Fibroblast of lung (primary cell): ENCODE data around the gene CEP128. TPM values are rescaled to one million over a fixed set of nuclear protein-coding genes. Genes with fewer than 3 reads are reported as not detected.

ENCODE experiments used
- DNase-seq, 2 donors: peaks; one replicate each; pipeline versions ENCODE4 v3.0.0 to v3.0.0-alpha.2; 2010; ENCODE audit warnings: low read depth in 2 of 2
- H2AFZ ChIP-seq: 2 replicates; pipeline ENCODE4 v1.5.1; 2012; ENCODE audit warnings: low read length, control low read depth, inconsistent platforms
- H3K27ac ChIP-seq: 2 replicates; pipeline ENCODE4 v1.5.1; 2011; ENCODE audit warnings: low read length, control low read depth; ENCODE audit not compliant: insufficient read depth
- H3K27me3 ChIP-seq: 2 replicates; pipeline ENCODE4 v1.5.1; 2011; ENCODE audit warnings: mild to moderate bottlenecking, low read length; ENCODE audit not compliant: control insufficient read depth, insufficient read depth
- H3K36me3 ChIP-seq: 2 replicates; pipeline ENCODE4 v1.5.1; 2011; ENCODE audit warnings: low read length; ENCODE audit not compliant: control insufficient read depth, insufficient read depth
- H3K4me1 ChIP-seq: 2 replicates; pipeline ENCODE4 v1.5.1; 2011; ENCODE audit warnings: low read length; ENCODE audit not compliant: control insufficient read depth, insufficient read depth; ENCODE audit errors: extremely low read depth
- H3K4me2 ChIP-seq: 2 replicates; pipeline ENCODE4 v1.5.1; 2011; ENCODE audit warnings: low read length, control low read depth; ENCODE audit not compliant: insufficient read depth; ENCODE audit errors: extremely low read depth
- H3K4me3 ChIP-seq, 4 experiments: fragments of 200-600 bp in 1 of 4; sonication (generic) in 1 of 4; replicated peaks in 1 of 4; 2 replicates each; pipeline ENCODE4 v1.5.1; 2011 to 2016; ENCODE audit warnings: low read length in 4 of 4, low read depth in 3 of 4, mild to moderate bottlenecking in 3 of 4, control low read depth in 2 of 4, inconsistent platforms in 1 of 4, mixed read lengths in 1 of 4; ENCODE audit not compliant: insufficient read depth in 1 of 4; ENCODE audit errors: control extremely low read depth in 1 of 4
- H3K79me2 ChIP-seq: 2 replicates; pipeline ENCODE4 v1.5.1; 2012; ENCODE audit warnings: mild to moderate bottlenecking, low read length, inconsistent platforms; ENCODE audit not compliant: control insufficient read depth, insufficient read depth
- H3K9ac ChIP-seq: 2 replicates; pipeline ENCODE4 v1.5.1; 2011; ENCODE audit warnings: mild to moderate bottlenecking, low read length, control low read depth; ENCODE audit not compliant: insufficient read depth
- H3K9me3 ChIP-seq: 2 replicates; pipeline ENCODE4 v1.5.1; 2012; ENCODE audit warnings: low read depth, low read length; ENCODE audit not compliant: control insufficient read depth, insufficient read depth
- H4K20me1 ChIP-seq: 2 replicates; pipeline ENCODE4 v1.5.1; 2011; ENCODE audit warnings: low read length; ENCODE audit not compliant: control insufficient read depth, insufficient read depth; ENCODE audit errors: extremely low read depth
- CTCF ChIP-seq, 2 donors: IDR thresholded peaks in 1 of 2; conservative IDR thresholded peaks in 1 of 2; 1 replicate in 1 of 2; 2 replicates in 1 of 2; pipeline ENCODE4 v1.5.1; 2011 to 2012; ENCODE audit warnings: low read length in 2 of 2, control low read depth in 1 of 2, inconsistent platforms in 1 of 2, low read depth in 1 of 2, mild to moderate bottlenecking in 1 of 2
- EZH2 ChIP-seq: IDR thresholded peaks from 2 replicates; pipeline ENCODE4 v1.5.1; 2012; ENCODE audit warnings: low read length, control low read depth, mild to moderate bottlenecking; ENCODE audit errors: missing control alignments
- polyA plus RNA-seq, 2 donors: library from polyadenylated mRNA; depleted of rRNA in 1 of 2; stranded (reverse) in 1 of 2; unstranded in 1 of 2; fragments of >200 nt; gene quantifications; 2 replicates each; pipeline ENCODE4 v1.2.1, GENCODE V29; 2011 to 2012; ENCODE audit warnings: missing spikeins in 1 of 2
- total RNA-seq: library from RNA; depleted of rRNA; stranded (reverse); fragments of >200 nt; gene quantifications from 2 replicates; pipeline ENCODE4 v1.2.1, GENCODE V29; 2014

The CEP128 gene
- total and polyA plus RNA-seq, 2 donors (not counting 1 experiment from before 2014, with no cell fraction given): 1.3 to 7.8 TPM

- no peak for DNase-seq
- Histone ChIP-seq H4K20me1 (no peaks in the 10 kb centered on the region), H3K9ac (no peak overlapping the region), H3K79me2 (no peaks in the 10 kb centered on the region), H3K4me2 (no peak overlapping the region), H2AFZ (no peak overlapping the region), H3K27ac (no peak overlapping the region), H3K9me3 (no peaks in the 10 kb centered on the region), H3K36me3 (no peaks in the 10 kb centered on the region), H3K27me3 (no peaks in the 10 kb centered on the region), H3K4me3 (no peak overlapping the region), H3K4me1 (no peaks in the 10 kb centered on the region)
- no peak for TF ChIP-seq EZH2
- no peak for TF ChIP-seq CTCF (conservative IDR thresholded peaks at IDR 0.05 in 1 of 2, IDR thresholded peaks at IDR 0.05 in 1 of 2; ENCODE audit: low read depth in 1 of 2, low read length in 2 of 2)
Measured at GRCh38 chr14:80518173-80518572, 423.4 kb downstream of the CEP128 start.

DNA sequence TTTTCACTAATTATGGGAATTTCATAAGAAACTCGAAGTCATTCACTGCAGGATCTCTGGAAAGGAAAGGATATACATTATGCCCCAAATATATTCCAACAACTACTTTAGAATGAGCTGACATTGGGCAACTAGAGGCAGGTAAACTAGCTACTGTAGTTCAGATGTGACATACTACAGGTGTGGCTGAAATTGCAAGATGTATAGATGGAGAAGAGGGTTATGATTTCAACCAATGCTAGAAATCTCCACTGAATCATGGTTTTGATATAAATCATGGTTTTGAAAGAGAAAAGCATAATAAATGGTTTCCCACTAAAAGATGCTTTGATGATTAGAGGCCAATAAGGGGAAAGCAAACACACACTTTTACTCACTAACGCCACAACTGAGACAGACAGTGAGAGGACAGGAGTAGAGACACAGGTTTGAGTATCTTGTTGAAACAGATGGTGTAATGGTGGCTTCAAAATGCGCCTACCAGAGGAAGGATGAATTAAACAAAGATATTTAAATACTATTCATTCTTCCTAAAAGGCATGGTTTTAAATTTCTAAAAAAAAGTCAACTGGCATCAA, 434.2 kb downstream of the CEP128 start:
- Histone ChIP-seq H3K79me2 (no peaks in the 10 kb centered on the region), H3K4me1 (no peaks in the 10 kb centered on the region), H3K9me3 (no peaks in the 10 kb centered on the region), H3K4me3 (no peak overlapping the region), H3K27me3 (no peaks in the 10 kb centered on the region), H3K9ac (no peak overlapping the region), H4K20me1 (no peaks in the 10 kb centered on the region), H3K36me3 (no peaks in the 10 kb centered on the region), H3K27ac (no peak overlapping the region), H2AFZ (no peak overlapping the region), H3K4me2 (no peak overlapping the region)
- no peak for TF ChIP-seq CTCF (conservative IDR thresholded peaks at IDR 0.05 in 1 of 2, IDR thresholded peaks at IDR 0.05 in 1 of 2; ENCODE audit: low read depth in 1 of 2, low read length in 2 of 2)
- no peak for TF ChIP-seq EZH2
- DNase-seq: no peak

GRCh38 chr14:80504781-80505180, 436.8 kb downstream of the CEP128 start:
- H2AFZ ChIP-seq: no peak overlapping the region
- H3K27me3 ChIP-seq: no peaks in the 10 kb centered on the region
- no peaks in the 10 kb centered on the region for H3K79me2 ChIP-seq
- H3K9ac ChIP-seq: no peak overlapping the region
- peak in 1 of 2 donors; percentile 20 for DNase-seq
- no peaks in the 10 kb centered on the region for H3K36me3 ChIP-seq
- no peak for TF ChIP-seq CTCF (conservative IDR thresholded peaks at IDR 0.05 in 1 of 2, IDR thresholded peaks at IDR 0.05 in 1 of 2; ENCODE audit: low read depth in 1 of 2, low read length in 2 of 2)
- TF ChIP-seq EZH2: no peak
- no peak overlapping the region for H3K4me3 ChIP-seq
- no peak overlapping the region for H3K27ac ChIP-seq
- H3K9me3 ChIP-seq: no peaks in the 10 kb centered on the region
- no peak overlapping the region for H3K4me2 ChIP-seq
- H4K20me1 ChIP-seq: no peaks in the 10 kb centered on the region
- H3K4me1 ChIP-seq: no peaks in the 10 kb centered on the region
